ENCODE results near the gene GOLGA6L10. TPM values are rescaled to one million over a fixed set of nuclear protein-coding genes. Genes with fewer than 3 reads are reported as not detected.
"Not testable (repeated sequence)": the region's sequence is repeated elsewhere in the genome, so short reads cannot be mapped to it uniquely, and the experiment has no call there.

The GOLGA6L10 gene
- total RNA-seq, 3 donors from 2014 or later (not counting 1 experiment from before 2014, with no cell fraction given): 1.2 to 2.7 (median 1.8) TPM

GRCh38 chr15:82319522-82320278, 29.6 kb downstream of the GOLGA6L10 start:
- H3K27ac ChIP-seq (ENCODE audit: low read length); H3K4me3 ChIP-seq (ENCODE audit: low read length); H3K36me3 Mint-ChIP-seq; H3K27me3 ChIP-seq (ENCODE audit: control insufficient read depth, insufficient read depth, low read length); H3K9me3 Mint-ChIP-seq; H3K36me3 ChIP-seq (ENCODE audit: control insufficient read depth, insufficient read depth, low read length); ATAC-seq; H3K4me3 Mint-ChIP-seq; H3K4me1 Mint-ChIP-seq; H3K4me1 ChIP-seq (ENCODE audit: control insufficient read depth, insufficient read depth, low read length); intact Hi-C loops (cut with micrococcal nuclease); H3K27ac Mint-ChIP-seq; DNase-seq; H3K9me3 ChIP-seq (ENCODE audit: control insufficient read depth, insufficient read depth, low read length); H3K27me3 Mint-ChIP-seq (ENCODE audit: low read depth in 2 of 2): not testable (repeated sequence)
- 97% methylated on average over 5 of the region's 19 CpGs for WGBS (ENCODE audit: insufficient coverage)

- H3K4me1 ChIP-seq (ENCODE audit: control insufficient read depth, insufficient read depth, low read length); H3K27ac ChIP-seq (ENCODE audit: low read length); H3K4me3 Mint-ChIP-seq; DNase-seq; H3K4me1 Mint-ChIP-seq; H3K27me3 ChIP-seq (ENCODE audit: control insufficient read depth, insufficient read depth, low read length); H3K9me3 Mint-ChIP-seq; H3K36me3 Mint-ChIP-seq; intact Hi-C loops (cut with micrococcal nuclease); H3K4me3 ChIP-seq (ENCODE audit: low read length); ATAC-seq; H3K27ac Mint-ChIP-seq; H3K36me3 ChIP-seq (ENCODE audit: control insufficient read depth, insufficient read depth, low read length); H3K27me3 Mint-ChIP-seq (ENCODE audit: low read depth in 2 of 2); H3K9me3 ChIP-seq (ENCODE audit: control insufficient read depth, insufficient read depth, low read length): not testable (repeated sequence)
- 89% methylated on average over 7 of the region's 8 CpGs for whole genome bisulfite sequencing (ENCODE audit: insufficient coverage)
Measured at GRCh38 chr15:82318281-82318680, 31.0 kb downstream of the GOLGA6L10 start.

- H3K4me3 Mint-ChIP-seq; H3K9me3 Mint-ChIP-seq; H3K4me1 Mint-ChIP-seq; H3K9me3 ChIP-seq (ENCODE audit: control insufficient read depth, insufficient read depth, low read length); H3K4me3 ChIP-seq (ENCODE audit: low read length); ATAC-seq; H3K27ac Mint-ChIP-seq; H3K27ac ChIP-seq (ENCODE audit: low read length); H3K36me3 ChIP-seq (ENCODE audit: control insufficient read depth, insufficient read depth, low read length); H3K4me1 ChIP-seq (ENCODE audit: control insufficient read depth, insufficient read depth, low read length); intact Hi-C loops (cut with micrococcal nuclease); H3K36me3 Mint-ChIP-seq; H3K27me3 Mint-ChIP-seq (ENCODE audit: low read depth in 2 of 2); H3K27me3 ChIP-seq (ENCODE audit: control insufficient read depth, insufficient read depth, low read length); DNase-seq: not testable (repeated sequence)
- 91% methylated on average over 7 of the region's 7 CpGs for WGBS (ENCODE audit: insufficient coverage)
Measured at GRCh38 chr15:82317516-82317915, 31.8 kb downstream of the GOLGA6L10 start.

DNA sequence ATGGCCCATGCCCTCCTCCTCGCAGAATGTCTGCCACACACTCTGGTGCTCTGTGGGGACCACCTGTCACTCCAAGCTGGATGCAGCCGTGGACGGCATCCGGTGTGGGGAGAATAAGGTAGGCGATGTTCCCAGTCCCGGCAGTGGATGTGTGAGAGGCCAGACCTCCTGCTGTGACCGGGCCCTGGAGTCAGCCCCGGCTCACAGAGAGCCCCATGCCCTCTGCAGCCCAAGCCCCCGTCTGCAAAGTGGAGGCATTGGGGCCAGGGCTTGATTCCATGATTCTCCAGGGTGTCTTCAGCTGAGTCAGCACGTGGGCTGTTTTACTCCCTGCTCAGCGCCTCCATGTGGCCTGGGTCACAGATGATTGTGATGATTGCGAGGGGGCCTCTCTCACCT, 32.2 kb downstream of the GOLGA6L10 start:
- Histone ChIP-seq H3K36me3 (ENCODE audit: control insufficient read depth, insufficient read depth, low read length) (no peaks in the 10 kb centered on the region), H3K27ac (ENCODE audit: low read length) (no peak overlapping the region), H3K4me3 (ENCODE audit: low read length) (no peak overlapping the region), H3K9me3 (ENCODE audit: control insufficient read depth, insufficient read depth, low read length) (no peaks in the 10 kb centered on the region), H3K27me3 (ENCODE audit: control insufficient read depth, insufficient read depth, low read length) (no peaks in the 10 kb centered on the region), H3K4me1 (ENCODE audit: control insufficient read depth, insufficient read depth, low read length) (no peaks in the 10 kb centered on the region)
- DNase-seq (no peak), ATAC-seq (no peak)
- intact Hi-C loops (cut with micrococcal nuclease): no loop called here
- H3K4me1 Mint-ChIP-seq: no peaks in the 10 kb centered on the region
- WGBS (ENCODE audit: insufficient coverage): 94% methylated on average over 12 of the region's 12 CpGs
- TF ChIP-seq CTCF (IDR thresholded peaks at IDR 0.05): no peak
- no peaks in the 10 kb centered on the region for H3K36me3 Mint-ChIP-seq
- no peak overlapping the region for H3K4me3 Mint-ChIP-seq
- H3K27ac Mint-ChIP-seq: no peak overlapping the region
- H3K9me3 Mint-ChIP-seq: no peaks in the 10 kb centered on the region
- no peaks in the 10 kb centered on the region for H3K27me3 Mint-ChIP-seq (ENCODE audit: low read depth in 2 of 2)

GRCh38 chr15:82316247-82317090, 32.8 kb downstream of the GOLGA6L10 start:
- H3K27ac ChIP-seq (ENCODE audit: low read length); ATAC-seq; H3K4me3 ChIP-seq (ENCODE audit: low read length); H3K4me1 Mint-ChIP-seq; H3K36me3 ChIP-seq (ENCODE audit: control insufficient read depth, insufficient read depth, low read length); H3K27ac Mint-ChIP-seq; intact Hi-C loops (cut with micrococcal nuclease); DNase-seq; H3K36me3 Mint-ChIP-seq; H3K9me3 ChIP-seq (ENCODE audit: control insufficient read depth, insufficient read depth, low read length); H3K27me3 Mint-ChIP-seq (ENCODE audit: low read depth in 2 of 2); H3K4me1 ChIP-seq (ENCODE audit: control insufficient read depth, insufficient read depth, low read length); H3K9me3 Mint-ChIP-seq; H3K4me3 Mint-ChIP-seq; H3K27me3 ChIP-seq (ENCODE audit: control insufficient read depth, insufficient read depth, low read length): not testable (repeated sequence)
- 91% methylated on average over 23 of the region's 23 CpGs for WGBS (ENCODE audit: insufficient coverage)
